GM06990 (cell line): ENCODE results near the gene TP63.

ENCODE experiments used
- DNase-seq: peaks from one replicate; pipeline ENCODE4 v3.0.0-alpha.2; 2011; ENCODE audit not compliant: insufficient read length; ENCODE audit errors: extremely low read depth
- H3K27me3 ChIP-seq: replicated peaks from 2 replicates; pipeline ENCODE4 v1.6.0; 2011; ENCODE audit warnings: low read length; ENCODE audit not compliant: control insufficient read depth, insufficient read depth
- H3K36me3 ChIP-seq: 2 replicates; pipeline ENCODE4 v1.5.1; 2011; ENCODE audit warnings: low read length; ENCODE audit not compliant: control insufficient read depth, insufficient read depth
- H3K4me3 ChIP-seq: replicated peaks from 2 replicates; pipeline ENCODE4 v1.5.1; 2011; ENCODE audit warnings: low read depth, mild to moderate bottlenecking, control low read depth, low read length
- TF ChIP-seq, protein P1 (sequence below): IDR thresholded peaks from 2 replicates; pipeline ENCODE4 v1.5.1; 2011; ENCODE audit warnings: low read length, control low read depth, mild to moderate bottlenecking, inconsistent platforms; ENCODE audit not compliant: insufficient read depth, poor library complexity, severe bottlenecking

TP63 gene

DNA sequence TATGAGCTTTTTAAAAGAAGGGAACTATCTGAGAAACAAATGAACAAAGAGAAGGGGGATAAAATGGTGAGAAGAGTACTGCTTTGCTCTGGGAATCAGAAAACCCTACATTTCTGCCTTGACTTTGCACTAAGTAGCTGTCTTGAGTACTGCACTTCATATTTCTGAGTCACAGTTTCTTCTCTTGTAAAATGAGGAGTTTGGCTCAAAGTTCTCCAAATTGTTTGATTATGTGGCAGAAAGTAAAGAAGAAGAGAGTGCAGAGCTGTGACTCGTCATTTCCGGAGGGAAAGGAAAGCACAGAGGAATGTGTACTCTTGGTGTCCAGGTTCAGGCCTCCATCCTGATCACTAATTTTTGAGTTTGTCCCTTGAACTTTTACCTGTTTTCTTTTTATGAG lies 54.7 kb downstream of the TP63 start:
- Histone ChIP-seq H3K27me3 (no peaks in the 10 kb centered on the region), H3K36me3 (no peaks in the 10 kb centered on the region), H3K4me3 (no peak overlapping the region)
- TF ChIP-seq, protein P1, sequence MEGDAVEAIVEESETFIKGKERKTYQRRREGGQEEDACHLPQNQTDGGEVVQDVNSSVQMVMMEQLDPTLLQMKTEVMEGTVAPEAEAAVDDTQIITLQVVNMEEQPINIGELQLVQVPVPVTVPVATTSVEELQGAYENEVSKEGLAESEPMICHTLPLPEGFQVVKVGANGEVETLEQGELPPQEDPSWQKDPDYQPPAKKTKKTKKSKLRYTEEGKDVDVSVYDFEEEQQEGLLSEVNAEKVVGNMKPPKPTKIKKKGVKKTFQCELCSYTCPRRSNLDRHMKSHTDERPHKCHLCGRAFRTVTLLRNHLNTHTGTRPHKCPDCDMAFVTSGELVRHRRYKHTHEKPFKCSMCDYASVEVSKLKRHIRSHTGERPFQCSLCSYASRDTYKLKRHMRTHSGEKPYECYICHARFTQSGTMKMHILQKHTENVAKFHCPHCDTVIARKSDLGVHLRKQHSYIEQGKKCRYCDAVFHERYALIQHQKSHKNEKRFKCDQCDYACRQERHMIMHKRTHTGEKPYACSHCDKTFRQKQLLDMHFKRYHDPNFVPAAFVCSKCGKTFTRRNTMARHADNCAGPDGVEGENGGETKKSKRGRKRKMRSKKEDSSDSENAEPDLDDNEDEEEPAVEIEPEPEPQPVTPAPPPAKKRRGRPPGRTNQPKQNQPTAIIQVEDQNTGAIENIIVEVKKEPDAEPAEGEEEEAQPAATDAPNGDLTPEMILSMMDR = no peak
- DNase-seq = no peak

DNA sequence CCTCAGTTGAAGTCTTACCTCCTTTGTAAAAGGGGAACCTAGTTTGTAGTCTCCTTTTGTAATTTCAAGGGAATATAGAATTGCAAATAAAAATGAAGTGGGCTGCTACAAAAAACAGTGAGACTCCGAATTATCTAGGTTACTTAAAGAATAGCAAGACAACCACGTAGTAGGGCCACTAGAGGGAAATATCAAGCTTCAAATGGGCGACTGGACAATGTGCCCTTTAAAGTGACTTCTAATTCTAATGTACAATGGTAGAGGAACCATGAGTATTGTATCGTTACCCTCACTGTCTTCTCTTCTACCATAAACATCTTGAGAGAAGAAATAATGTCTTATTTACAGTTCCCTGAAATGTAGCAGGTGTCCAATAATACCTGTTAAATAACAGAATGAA lies 56.3 kb downstream of the TP63 start:
- TF ChIP-seq, protein P1 = no peak
- no peak overlapping the region for H3K4me3 ChIP-seq
- no peaks in the 10 kb centered on the region for H3K36me3 ChIP-seq
- no peaks in the 10 kb centered on the region for H3K27me3 ChIP-seq
- no peak for DNase-seq

DNA sequence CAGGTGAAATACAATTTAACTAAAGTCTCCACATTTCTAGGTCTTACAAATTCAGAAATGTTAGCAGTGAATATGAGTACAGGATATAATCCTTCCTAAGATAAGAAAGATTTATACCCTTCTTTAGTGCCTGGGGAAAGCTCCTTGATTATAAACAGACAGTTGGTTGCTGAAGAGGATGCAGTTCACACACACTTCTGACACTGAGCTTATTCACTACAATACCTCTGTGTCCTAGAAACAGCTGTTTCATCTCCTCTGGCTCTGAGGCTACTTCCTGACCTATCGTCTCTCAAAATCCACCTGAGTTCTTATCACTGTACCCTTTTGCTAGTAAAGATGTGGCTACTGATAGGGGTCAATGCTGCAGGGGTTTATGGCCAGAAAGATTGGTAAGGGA lies 57.1 kb downstream of the TP63 start:
- Histone ChIP-seq H3K27me3 (no peaks in the 10 kb centered on the region), H3K36me3 (no peaks in the 10 kb centered on the region), H3K4me3 (no peak overlapping the region)
- TF ChIP-seq, protein P1 = no peak
- DNase-seq = peak; percentile 20

DNA sequence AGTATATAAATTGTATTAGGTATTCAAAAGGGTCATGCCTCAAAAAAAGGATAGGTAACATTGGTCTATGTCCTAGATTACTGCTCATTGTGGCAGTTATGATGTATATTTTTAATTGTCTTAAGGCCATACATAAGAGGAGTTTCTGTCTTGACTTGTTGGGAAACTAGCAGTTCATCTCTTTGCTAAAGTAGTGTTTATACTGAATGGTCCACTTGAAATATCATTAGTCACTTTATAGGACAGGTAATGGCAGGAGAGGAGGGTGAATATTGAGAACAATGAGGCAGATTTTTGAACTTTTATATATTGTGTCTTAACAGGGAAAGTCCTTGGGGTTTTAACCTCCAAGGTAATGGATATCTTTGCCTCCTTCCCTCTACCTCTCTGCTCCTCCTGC lies 58.4 kb downstream of the TP63 start:
- no peak for DNase-seq
- Histone ChIP-seq H3K27me3 (no peaks in the 10 kb centered on the region), H3K36me3 (no peaks in the 10 kb centered on the region), H3K4me3 (no peak overlapping the region)
- TF ChIP-seq, protein P1 = no peak

DNA sequence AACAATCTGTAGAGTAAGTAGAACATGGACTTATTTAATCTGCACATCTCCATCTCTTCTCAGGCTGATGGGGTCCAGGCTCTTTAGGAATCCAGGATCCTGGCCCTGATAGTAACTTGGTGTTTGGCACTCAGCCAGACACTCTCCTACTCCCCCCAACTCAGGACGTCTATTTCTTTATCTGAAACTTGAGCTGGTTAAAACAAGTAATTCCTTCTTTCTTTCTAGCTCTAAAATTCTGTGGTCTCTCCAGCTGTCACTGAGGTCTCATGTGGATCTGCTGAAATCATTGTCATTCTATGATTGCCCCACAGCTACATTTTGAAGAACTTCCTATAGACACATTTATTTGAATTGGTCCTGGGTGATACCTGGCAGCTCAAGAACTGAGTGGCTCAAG lies 59.0 kb downstream of the TP63 start:
- H3K36me3 ChIP-seq = no peaks in the 10 kb centered on the region
- no peak overlapping the region for H3K4me3 ChIP-seq
- H3K27me3 ChIP-seq = no peaks in the 10 kb centered on the region
- TF ChIP-seq, protein P1 = no peak
- DNase-seq = no peak

DNA sequence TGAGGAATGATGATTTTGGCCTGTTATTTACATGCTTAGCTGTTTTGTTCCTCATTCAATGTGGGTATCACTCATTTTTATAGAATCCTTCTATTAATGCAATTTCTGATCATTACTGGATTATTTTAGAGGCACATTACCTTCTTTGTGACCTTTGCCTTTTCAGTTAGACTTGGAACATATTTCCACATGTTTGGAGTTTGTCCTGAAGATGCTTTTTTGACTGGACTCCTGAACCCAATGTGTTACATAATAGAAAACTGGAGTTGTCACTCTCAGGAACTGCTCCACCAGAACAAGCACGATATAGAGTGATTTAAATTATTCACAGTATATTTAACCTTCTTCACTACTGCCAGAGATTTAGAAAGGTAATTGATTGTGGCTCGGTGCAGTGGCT lies 59.5 kb downstream of the TP63 start:
- Histone ChIP-seq H3K36me3 (no peaks in the 10 kb centered on the region), H3K27me3 (no peaks in the 10 kb centered on the region), H3K4me3 (no peak overlapping the region)
- no peak for DNase-seq
- TF ChIP-seq, protein P1 = no peak
